CD4-positive, alpha-beta T cell treated with Interleukin-17A for 1 hour (primary cell): ENCODE measurements around the gene MAP3K21.

Source experiments
- DNase-seq: peaks from one replicate; pipeline ENCODE4 v3.0.0-alpha.2; 2020

The MAP3K21 gene

DNA sequence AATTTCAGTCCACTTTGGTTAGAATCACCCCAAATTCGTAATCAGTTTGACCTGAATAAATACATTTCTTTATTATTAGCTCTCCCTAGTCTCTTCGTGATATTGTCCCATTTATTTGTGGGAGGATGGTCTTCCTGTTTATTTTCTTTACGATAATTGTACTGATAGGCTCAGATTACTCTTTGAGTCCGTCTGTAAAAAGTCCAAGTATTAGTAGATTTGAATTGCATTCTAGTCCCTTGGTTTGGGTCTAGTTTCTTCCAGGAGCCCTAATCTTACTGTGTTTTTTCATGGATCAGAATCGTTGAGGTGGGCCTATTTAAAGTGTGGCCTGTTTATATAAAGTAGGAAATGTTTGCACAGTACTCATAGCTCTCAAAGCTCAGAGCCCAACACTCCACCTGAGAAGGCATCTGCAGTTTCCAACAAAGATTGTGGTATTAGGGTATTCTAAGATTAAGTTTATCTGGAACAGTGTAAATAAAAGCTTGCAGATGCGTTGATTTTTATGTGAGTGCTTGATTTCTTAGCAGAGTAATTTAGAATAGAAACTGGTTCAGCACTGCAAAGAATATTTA, 33.1 kb downstream of the MAP3K21 start:
- DNase-seq, result no peak

GRCh38 chr1:233361876-233362275, 34.4 kb downstream of the MAP3K21 start:
- DNase-seq, result no peak

DNA sequence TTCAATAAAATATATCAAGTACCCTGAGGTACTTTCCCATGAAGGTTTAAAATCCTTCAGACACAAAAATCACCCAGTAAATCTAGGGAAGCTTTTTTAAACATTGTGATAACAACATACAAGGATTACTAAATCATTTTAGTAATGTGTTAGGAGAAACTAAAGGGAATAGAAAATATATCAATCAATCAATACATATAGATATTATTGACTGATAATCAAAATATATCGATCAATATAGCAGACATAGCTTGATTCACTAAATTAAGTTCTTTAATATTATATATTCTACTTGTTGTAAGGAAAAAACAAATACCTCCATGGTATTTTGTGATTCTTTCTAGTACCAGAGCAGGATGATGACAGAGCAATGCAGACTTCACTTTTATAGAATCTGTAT, 35.2 kb downstream of the MAP3K21 start:
- DNase-seq, result no peak

DNA sequence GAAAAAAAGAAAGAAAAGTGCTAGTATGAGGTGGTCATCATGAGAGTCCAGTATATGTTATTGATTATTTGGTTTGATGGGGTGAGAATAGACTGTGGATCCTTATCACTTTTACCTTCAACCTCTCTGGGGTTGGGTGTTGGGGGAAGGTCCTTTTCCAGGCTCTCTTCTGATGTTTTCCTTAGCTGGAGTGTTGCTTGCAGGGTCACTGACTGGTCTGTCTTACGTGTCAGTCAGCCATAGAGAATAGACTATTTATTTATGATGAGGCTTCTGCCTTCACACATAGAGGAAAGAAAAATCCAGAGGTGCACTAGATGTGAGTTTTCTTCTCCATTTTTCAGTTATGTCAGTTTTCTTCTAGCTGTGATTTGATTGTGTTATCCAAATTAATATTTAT, 36.5 kb downstream of the MAP3K21 start:
- DNase-seq, result no peak

- DNase-seq, result peak; percentile 14
These were observed 37.4 kb downstream of the MAP3K21 start for GRCh38 chr1:233364695-233365539.

DNA sequence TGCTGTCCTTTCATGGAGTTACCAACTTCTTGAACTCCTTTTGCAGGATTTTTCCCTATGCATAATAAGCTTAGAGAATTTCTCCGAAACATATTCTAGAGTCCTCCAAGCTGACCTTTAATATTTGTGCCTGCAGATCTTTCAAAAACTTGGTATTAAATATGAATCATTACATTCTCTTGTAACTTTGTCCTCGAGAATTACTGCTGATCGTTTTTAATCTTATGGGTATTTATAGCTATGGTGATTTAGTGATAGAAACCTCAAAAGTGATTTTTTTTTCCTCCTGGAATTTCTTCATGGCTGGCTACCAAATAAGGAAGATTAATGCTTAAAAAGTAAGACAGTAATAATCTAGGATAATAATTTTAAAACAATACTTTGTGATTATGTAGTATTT, 39.1 kb downstream of the MAP3K21 start:
- no peak for DNase-seq

GRCh38 chr1:233367057-233367803, 39.7 kb downstream of the MAP3K21 start:
- no peak for DNase-seq

GRCh38 chr1:233368106-233368788, 40.7 kb downstream of the MAP3K21 start:
- no peak for DNase-seq

- DNase-seq, result no peak
These were observed 41.2 kb downstream of the MAP3K21 start for GRCh38 chr1:233368789-233369130.

DNA sequence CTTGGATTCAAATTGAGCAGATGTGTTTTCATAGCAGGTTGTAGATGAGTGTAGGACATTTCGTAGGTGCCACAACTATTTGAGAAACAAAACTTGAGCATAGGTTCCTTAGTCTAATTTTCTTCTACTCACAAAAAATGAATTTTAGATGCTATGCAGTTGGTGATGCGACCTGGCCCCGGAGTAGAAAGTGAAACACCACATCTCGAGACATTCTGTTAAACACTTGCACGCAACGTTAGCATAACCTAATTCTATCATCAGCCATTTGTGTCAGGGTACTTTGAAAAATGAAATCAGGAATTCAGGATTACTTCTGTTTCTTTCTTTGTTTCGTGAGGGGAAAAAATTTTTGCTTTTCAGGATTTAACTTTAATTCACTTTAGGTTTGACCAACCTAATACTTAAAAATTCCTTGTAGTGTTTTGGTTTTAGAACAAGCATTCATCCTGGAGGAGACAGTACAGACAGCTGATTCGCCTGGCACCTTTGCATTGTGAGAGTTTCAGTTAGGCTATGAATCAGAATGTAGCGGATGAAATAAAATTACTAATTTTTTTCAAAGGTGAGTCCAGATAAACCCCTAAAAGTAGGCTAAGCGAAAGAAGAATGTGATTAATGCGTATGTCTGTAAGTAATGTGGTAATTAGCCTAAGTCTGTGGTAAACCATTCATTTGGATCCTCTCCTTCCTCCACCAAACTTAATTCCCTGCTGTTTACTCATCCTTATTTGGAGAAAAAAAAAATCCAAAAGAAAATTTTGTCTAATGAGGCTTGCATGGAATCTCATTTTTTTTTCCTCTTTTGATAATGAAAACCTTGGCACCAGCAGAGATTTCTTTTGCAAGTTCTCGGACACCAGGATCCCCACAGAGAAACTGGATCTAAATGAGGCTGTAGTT, 44.9 kb downstream of the MAP3K21 start:
- no peak for DNase-seq

GRCh38 chr1:233373226-233373625, 45.7 kb downstream of the MAP3K21 start:
- no peak for DNase-seq

GRCh38 chr1:233375653-233376052, 48.1 kb downstream of the MAP3K21 start:
- DNase-seq, result no peak

DNA sequence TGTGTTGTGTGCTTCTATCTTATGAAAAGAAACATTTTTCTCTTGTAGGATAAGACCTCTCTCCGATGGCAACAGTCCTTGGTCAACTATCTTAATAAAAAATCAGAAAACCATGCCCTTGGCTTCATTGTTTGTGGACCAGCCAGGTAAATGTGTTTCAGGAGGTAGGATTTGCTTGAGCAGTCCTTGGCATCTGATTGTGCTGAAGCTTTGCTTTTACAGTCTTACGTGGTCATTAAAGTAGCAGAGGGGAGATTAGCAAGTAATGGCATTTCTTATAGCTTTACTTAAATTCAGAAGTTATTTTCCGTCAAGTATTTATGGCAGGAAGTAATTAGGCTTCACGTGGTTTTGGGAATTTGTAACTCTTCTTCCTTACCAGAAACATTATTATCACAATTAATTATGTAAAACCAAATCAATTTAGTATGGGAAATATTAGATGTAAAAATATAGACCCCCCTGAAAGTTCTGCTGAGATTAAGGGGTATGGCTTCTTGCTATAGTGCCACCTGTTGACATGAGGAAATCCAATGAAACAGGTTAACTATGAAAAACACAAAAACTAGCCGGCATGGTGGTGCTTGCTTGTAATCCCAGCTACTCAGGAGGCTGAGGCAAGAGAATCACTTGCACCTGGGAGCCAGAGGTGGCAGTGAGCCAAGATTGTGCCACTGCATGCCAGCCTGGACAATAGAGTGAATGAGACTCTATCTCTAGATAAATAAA, 49.0 kb downstream of the MAP3K21 start:
- no peak for DNase-seq

GRCh38 chr1:233379869-233380438, 52.4 kb downstream of the MAP3K21 start:
- DNase-seq, result no peak

DNA sequence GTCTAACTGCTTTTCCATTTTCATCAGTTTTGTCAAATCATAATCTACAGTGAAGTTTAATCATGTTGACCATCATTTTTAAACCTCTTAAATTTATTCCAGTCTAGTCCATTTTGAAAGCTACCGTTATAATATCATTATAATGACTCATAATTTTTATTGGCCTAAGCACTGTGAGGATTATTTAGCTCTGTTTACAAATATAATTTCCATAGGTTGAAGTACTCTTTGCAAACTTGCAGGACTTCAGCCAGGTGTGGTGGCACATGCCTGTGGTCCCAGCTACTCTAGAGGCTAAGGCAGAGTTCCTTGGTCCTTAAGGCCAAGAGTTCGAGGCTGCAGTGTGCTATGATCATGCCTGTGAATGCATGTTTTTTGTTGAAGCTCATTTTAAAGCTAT, 54.3 kb downstream of the MAP3K21 start:
- no peak for DNase-seq

DNA sequence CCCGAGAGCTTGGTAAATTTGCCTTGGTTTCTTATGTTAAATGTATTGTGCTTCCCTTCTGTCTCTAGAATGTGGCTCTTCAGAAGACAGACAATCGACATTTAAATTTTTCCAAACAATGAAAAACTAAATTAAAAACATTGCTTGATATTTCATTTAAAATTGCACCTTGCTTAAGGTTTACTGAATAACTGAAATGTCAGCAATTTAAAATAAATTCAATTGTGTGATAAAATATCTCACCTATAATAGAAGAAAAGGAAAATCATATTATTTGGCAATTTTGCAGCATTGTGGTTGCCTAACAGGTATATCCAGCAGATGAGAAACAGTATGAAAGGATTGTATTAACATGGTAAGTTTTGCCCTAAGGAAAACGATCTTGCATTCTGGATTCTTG, 56.5 kb downstream of the MAP3K21 start:
- no peak for DNase-seq

- DNase-seq, result no peak
These were observed 58.8 kb downstream of the MAP3K21 start for GRCh38 chr1:233386336-233386735.

DNA sequence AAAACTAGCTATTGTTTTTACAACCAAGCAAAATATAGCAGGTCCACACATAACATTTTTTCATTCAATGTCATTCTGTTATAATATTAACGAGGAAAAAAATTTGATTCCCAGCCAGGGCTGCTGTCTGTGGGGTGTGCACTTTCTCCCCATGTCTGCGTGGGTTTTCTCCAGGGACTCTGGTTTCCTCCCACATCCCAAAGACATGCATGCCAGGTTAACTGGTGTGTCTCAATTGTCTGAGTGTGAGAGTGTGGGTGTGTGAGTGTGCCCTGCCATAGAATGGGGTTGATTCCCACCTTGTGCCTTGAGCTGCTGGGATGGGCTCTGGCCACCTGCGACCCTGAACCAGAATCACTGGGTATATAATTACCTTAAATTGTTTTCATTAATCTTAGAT, 60.1 kb downstream of the MAP3K21 start:
- DNase-seq, result no peak

- no peak for DNase-seq
These were observed 61.6 kb downstream of the MAP3K21 start for GRCh38 chr1:233389169-233389568.

DNA sequence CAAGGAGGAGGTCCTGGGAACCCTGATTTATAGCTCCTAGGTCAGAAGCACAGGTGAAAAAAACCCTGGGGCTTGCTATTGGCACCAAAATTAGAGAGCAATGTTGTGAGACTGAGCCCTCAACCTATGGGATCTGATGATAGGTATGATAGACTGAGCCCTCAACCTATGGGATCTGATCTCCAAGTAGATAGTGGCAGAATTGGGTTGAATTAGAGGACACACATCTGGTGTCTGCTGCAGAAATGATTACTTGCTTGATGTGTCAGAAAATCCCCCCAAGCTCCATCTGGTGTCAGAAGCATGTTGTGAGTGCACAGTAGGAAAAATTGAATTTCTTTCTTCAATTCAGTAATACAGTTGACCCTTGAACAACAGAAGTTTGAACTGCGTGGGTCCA, 62.4 kb downstream of the MAP3K21 start:
- DNase-seq, result no peak
